HepG2 (cell line): ENCODE results near the gene IFNLR1. TPM values are rescaled to one million over a fixed set of nuclear protein-coding genes. Genes with fewer than 3 reads are reported as not detected.

Experiments
- CC2D1A ChIP-seq: sonication (generic); formaldehyde crosslinking; IDR thresholded peaks from 2 replicates; pipeline ENCODE4 v1.8.1; 2023; ENCODE audit warnings: mild to moderate bottlenecking, missing genetic modification reagents
- CEBPB ChIP-seq: IDR thresholded peaks from 2 replicates; pipeline ENCODE4 v1.6.1; 2011; ENCODE audit warnings: low read depth, low read length, improper control_type of control experiment, borderline replicate concordance
- DMAP1 ChIP-seq: IDR thresholded peaks from 2 replicates; pipeline ENCODE4 v1.6.1; 2016
- FOXA1 ChIP-seq, 2 experiments: fragments of 450-650 bp in 1 of 2; sonication (generic) in 1 of 2; formaldehyde crosslinking in 1 of 2; IDR thresholded peaks; 2 replicates each; pipeline versions ENCODE4 v1.4.0 to v1.6.1; 2016 to 2020; ENCODE audit warnings: missing genetic modification reagents in 1 of 2
- KDM5B ChIP-seq: sonication (generic); formaldehyde crosslinking; IDR thresholded peaks from 2 replicates; pipeline ENCODE4 v1.4.0; 2020; ENCODE audit warnings: missing genetic modification reagents, mild to moderate bottlenecking, borderline replicate concordance
- NR1H2 ChIP-seq: sonication (generic); formaldehyde crosslinking; IDR thresholded peaks from 2 replicates; pipeline ENCODE4 v1.8.1; 2022; ENCODE audit warnings: low read depth, missing genetic modification reagents, borderline replicate concordance
- SALL1 ChIP-seq: sonication (generic); formaldehyde crosslinking; IDR thresholded peaks from 2 replicates; pipeline ENCODE4 v1.8.0; 2022; ENCODE audit warnings: mild to moderate bottlenecking, missing genetic modification reagents
- TCF7 ChIP-seq: sonication (generic); IDR thresholded peaks from 2 replicates; pipeline ENCODE4 v1.6.1; 2016; ENCODE audit warnings: antibody characterized with exemption, low read depth
- TMF1 ChIP-seq: sonication (generic); formaldehyde crosslinking; IDR thresholded peaks from 2 replicates; pipeline ENCODE4 v1.8.1; 2022; ENCODE audit warnings: low read depth, missing genetic modification reagents
- ZBTB20 ChIP-seq: sonication (generic); formaldehyde crosslinking; IDR thresholded peaks from 2 replicates; pipeline ENCODE4 v1.8.1; 2023; ENCODE audit warnings: missing genetic modification reagents, low read depth, mild to moderate bottlenecking, borderline replicate concordance
- ZNF205 ChIP-seq: IDR thresholded peaks from 2 replicates; pipeline ENCODE4 v1.6.1; 2018; ENCODE audit warnings: missing biosample characterization, missing genetic modification reagents
- ZNF317 ChIP-seq: sonication (generic); formaldehyde crosslinking; IDR thresholded peaks from 2 replicates; pipeline ENCODE4 v1.5.0; 2020; ENCODE audit warnings: mild to moderate bottlenecking, missing genetic modification reagents
- ZNF329 ChIP-seq: sonication (generic); formaldehyde crosslinking; IDR thresholded peaks from 2 replicates; pipeline ENCODE4 v1.9.0; 2021; ENCODE audit warnings: low read depth, mild to moderate bottlenecking, missing genetic modification reagents
- ZNF331 ChIP-seq: sonication (generic); formaldehyde crosslinking; IDR thresholded peaks from 2 replicates; pipeline ENCODE4 v1.4.0; 2020; ENCODE audit warnings: missing genetic modification reagents
- ZNF616 ChIP-seq: sonication (generic); formaldehyde crosslinking; IDR thresholded peaks from 2 replicates; pipeline ENCODE4 v1.5.0; 2020; ENCODE audit warnings: low read depth, mild to moderate bottlenecking, missing genetic modification reagents
- polyA plus RNA-seq, 8 experiments: library from polyadenylated mRNA; depleted of rRNA in 3 of 8; stranded (reverse) in 7 of 8; unstranded in 1 of 8; fragments of >200 nt; fragmentation: Illumina TruSeq in 4 of 8; extraction: Trizol in 4 of 8; gene quantifications; 2 replicates each; pipeline versions ENCODE4 v1.2.1 to v1.2.3, GENCODE V29; 2011 to 2016; ENCODE audit warnings: low read depth in 4 of 8, missing spikeins in 1 of 8, mixed read lengths in 1 of 8; ENCODE audit not compliant: insufficient read depth in 1 of 8
- total RNA-seq, 5 experiments: library from RNA; depleted of rRNA; stranded (reverse); fragments of >200 nt; fragmentation: Illumina TruSeq; extraction: Trizol; gene quantifications; 2 replicates each; pipeline ENCODE4 v1.2.3, GENCODE V29; 2016; ENCODE audit warnings: low read depth in 1 of 5
- TF ChIP-seq, protein P1 (sequence below): sonication (generic); formaldehyde crosslinking; IDR thresholded peaks from 2 replicates; pipeline ENCODE4 v1.5.1; 2020; ENCODE audit warnings: missing genetic modification reagents, mild to moderate bottlenecking, borderline replicate concordance
- TF ChIP-seq, protein P2 (sequence below): sonication (generic); formaldehyde crosslinking; IDR thresholded peaks from 2 replicates; pipeline ENCODE4 v1.5.0; 2020; ENCODE audit warnings: mild to moderate bottlenecking, missing genetic modification reagents
- TF ChIP-seq, protein P3 (sequence below): sonication (generic); formaldehyde crosslinking; IDR thresholded peaks from 2 replicates; pipeline ENCODE4 v1.5.0; 2020; ENCODE audit warnings: mild to moderate bottlenecking, missing genetic modification reagents, borderline replicate concordance

IFNLR1 gene
- total and polyA plus RNA-seq, 2 of the 13 experiments (the other 11 are each of a cell fraction or from before 2014, with no cell fraction given): 3.8 to 8.5 TPM

GRCh38 chr1:24119859-24120756 is 67.0 kb downstream of the IFNLR1 start (continued):
- TF ChIP-seq ZNF317 (CRISPR knock-in tag): peak; percentile 54; the same call in 1 of the 2 replicates
- TF ChIP-seq ZNF331 (CRISPR knock-in tag): peak; percentile 35
- TF ChIP-seq CEBPB: peak; percentile 88
- TF ChIP-seq, protein P1, sequence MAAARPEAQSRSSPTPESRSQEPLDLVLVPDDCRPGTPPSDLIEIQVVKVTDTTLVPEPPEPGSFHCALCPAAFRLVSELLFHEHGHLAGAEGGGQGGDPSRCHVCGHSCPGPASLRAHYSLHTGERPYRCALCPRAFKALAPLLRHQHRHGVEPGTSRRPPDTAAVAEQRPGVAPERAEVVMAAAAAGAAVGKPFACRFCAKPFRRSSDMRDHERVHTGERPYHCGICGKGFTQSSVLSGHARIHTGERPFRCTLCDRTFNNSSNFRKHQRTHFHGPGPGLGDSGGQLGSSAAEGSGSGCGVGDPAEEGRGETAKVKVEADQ: peak; percentile 75; the same call in 1 of the 2 replicates
- no peak for TF ChIP-seq NR1H2 (CRISPR knock-in tag)
- 0 out of 2 replicates have a peak, but pooled peaks have one; percentile 1 for TF ChIP-seq ZNF329
- TF ChIP-seq DMAP1 (CRISPR knock-in tag): peak; percentile 53
- 0 out of 2 replicates have a peak, but pooled peaks have one; percentile 13 for TF ChIP-seq KDM5B
- TF ChIP-seq ZNF616 (CRISPR knock-in tag): peak; percentile 37; the same call in 1 of the 2 replicates
- TF ChIP-seq SALL1 (CRISPR knock-in tag): peak; percentile 65
- TF ChIP-seq TMF1 (CRISPR knock-in tag): 0 out of 2 replicates have a peak, but pooled peaks have one; percentile 55
- TF ChIP-seq ZBTB20 (CRISPR knock-in tag): peak; percentile 63; the same call in 1 of the 2 replicates
- TF ChIP-seq ZNF205 (CRISPR knock-in tag): 0 out of 2 replicates have a peak, but pooled peaks have one; percentile 34
- TF ChIP-seq, protein P2, sequence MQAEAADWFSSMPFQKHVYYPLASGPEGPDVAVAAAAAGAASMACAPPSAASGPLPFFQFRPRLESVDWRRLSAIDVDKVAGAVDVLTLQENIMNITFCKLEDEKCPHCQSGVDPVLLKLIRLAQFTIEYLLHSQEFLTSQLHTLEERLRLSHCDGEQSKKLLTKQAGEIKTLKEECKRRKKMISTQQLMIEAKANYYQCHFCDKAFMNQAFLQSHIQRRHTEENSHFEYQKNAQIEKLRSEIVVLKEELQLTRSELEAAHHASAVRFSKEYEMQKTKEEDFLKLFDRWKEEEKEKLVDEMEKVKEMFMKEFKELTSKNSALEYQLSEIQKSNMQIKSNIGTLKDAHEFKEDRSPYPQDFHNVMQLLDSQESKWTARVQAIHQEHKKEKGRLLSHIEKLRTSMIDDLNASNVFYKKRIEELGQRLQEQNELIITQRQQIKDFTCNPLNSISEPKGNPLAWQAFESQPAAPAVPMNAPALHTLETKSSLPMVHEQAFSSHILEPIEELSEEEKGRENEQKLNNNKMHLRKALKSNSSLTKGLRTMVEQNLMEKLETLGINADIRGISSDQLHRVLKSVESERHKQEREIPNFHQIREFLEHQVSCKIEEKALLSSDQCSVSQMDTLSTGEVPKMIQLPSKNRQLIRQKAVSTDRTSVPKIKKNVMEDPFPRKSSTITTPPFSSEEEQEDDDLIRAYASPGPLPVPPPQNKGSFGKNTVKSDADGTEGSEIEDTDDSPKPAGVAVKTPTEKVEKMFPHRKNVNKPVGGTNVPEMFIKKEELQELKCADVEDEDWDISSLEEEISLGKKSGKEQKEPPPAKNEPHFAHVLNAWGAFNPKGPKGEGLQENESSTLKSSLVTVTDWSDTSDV (CRISPR knock-in tag): no peak
- TF ChIP-seq CC2D1A (CRISPR knock-in tag): no peak
- TF ChIP-seq, protein P3, sequence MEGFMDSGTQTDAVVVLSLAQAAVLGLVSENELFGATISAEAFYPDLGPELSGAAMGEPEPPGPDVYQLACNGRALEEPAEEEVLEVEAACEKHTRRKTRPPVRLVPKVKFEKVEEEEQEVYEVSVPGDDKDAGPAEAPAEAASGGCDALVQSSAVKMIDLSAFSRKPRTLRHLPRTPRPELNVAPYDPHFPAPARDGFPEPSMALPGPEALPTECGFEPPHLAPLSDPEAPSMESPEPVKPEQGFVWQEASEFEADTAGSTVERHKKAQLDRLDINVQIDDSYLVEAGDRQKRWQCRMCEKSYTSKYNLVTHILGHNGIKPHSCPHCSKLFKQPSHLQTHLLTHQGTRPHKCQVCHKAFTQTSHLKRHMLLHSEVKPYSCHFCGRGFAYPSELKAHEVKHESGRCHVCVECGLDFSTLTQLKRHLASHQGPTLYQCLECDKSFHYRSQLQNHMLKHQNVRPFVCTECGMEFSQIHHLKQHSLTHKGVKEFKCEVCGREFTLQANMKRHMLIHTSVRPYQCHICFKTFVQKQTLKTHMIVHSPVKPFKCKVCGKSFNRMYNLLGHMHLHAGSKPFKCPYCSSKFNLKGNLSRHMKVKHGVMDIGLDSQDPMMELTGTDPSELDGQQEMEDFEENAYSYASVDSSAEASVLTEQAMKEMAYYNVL: no peak
- no peak for TF ChIP-seq FOXA1 (IDR thresholded peaks at IDR 0.05)
- peak; percentile 20; the same call in 1 of the 2 replicates for TF ChIP-seq FOXA1 (CRISPR knock-in tag; IDR thresholded peaks at IDR 0.05)
- TF ChIP-seq TCF7: peak; percentile 45; the same call in 1 of the 2 replicates
